ENCODE results near the gene TDRD1.

DNA sequence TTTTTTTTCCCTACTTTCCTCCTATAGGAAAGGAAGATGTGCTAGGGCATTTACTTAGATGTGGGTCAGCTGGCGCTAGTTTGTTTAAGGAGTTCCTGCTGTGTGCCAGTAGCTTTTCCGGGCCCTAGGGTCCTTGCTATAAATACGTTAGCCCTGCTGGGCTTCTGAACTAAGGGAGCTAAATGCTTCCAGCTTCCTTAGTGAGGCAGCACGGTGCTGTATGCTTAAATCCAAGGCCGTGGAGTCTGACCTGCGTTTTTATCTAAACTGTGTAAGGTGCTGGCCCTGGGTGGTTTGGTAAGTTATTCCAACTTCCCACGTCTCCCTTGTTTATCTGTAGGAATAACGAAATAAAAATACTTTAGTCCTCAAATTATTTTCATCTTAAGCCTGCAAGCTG is 594 bp downstream of the TDRD1 start:
- TF ChIP-seq, protein P1, sequence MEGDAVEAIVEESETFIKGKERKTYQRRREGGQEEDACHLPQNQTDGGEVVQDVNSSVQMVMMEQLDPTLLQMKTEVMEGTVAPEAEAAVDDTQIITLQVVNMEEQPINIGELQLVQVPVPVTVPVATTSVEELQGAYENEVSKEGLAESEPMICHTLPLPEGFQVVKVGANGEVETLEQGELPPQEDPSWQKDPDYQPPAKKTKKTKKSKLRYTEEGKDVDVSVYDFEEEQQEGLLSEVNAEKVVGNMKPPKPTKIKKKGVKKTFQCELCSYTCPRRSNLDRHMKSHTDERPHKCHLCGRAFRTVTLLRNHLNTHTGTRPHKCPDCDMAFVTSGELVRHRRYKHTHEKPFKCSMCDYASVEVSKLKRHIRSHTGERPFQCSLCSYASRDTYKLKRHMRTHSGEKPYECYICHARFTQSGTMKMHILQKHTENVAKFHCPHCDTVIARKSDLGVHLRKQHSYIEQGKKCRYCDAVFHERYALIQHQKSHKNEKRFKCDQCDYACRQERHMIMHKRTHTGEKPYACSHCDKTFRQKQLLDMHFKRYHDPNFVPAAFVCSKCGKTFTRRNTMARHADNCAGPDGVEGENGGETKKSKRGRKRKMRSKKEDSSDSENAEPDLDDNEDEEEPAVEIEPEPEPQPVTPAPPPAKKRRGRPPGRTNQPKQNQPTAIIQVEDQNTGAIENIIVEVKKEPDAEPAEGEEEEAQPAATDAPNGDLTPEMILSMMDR (conservative IDR thresholded peaks at IDR 0.05; ENCODE audit: low read depth, low read length) = no peak
- no peak for TF ChIP-seq EZH2 (IDR thresholded peaks at IDR 0.05; ENCODE audit: borderline replicate concordance, low read depth, low read length, poor library complexity, severe bottlenecking)
